ENCODE measurements around the gene HS3ST4. TPM values are rescaled to one million over a fixed set of nuclear protein-coding genes. Genes with fewer than 3 reads are reported as not detected.

Gene HS3ST4
- total RNA-seq, 6 experiments from 2014 or later, result not detected

GRCh38 chr16:26161461-26162180 lies 469.9 kb downstream of the HS3ST4 start:
- no peaks in the 10 kb centered on the region for H3K4me1 ChIP-seq
- TF ChIP-seq POLR2A (IDR thresholded peaks at IDR 0.05), result no peak
- no peak for TF ChIP-seq CTCF (IDR thresholded peaks at IDR 0.05)
- ATAC-seq, result no peak
- intact Hi-C loops (cut with DNase I), result no loop called here
- no peak overlapping the region for H3K27ac ChIP-seq
- WGBS (ENCODE audit: insufficient coverage, low coverage, low lambda C conversion rate, missing lambda C conversion rate), result 62% methylated on average over 5 of the region's 7 CpGs
- H3K4me3 ChIP-seq, result no peak overlapping the region
- no peak for DNase-seq
- no peaks in the 10 kb centered on the region for H3K36me3 ChIP-seq
- no peaks in the 10 kb centered on the region for H3K27me3 ChIP-seq
- H3K9me3 ChIP-seq, result no peaks in the 10 kb centered on the region

- H3K4me1 ChIP-seq, result no peaks in the 10 kb centered on the region
- no peaks in the 10 kb centered on the region for H3K9me3 ChIP-seq
- ATAC-seq (no peak), DNase-seq (no peak)
- no peak overlapping the region for H3K4me3 ChIP-seq
- H3K27ac ChIP-seq, result no peak overlapping the region
- intact Hi-C loops (cut with DNase I), result no loop called here
- H3K27me3 ChIP-seq, result no peaks in the 10 kb centered on the region
- H3K36me3 ChIP-seq, result no peaks in the 10 kb centered on the region
- no peak for TF ChIP-seq CTCF (IDR thresholded peaks at IDR 0.05)
- TF ChIP-seq POLR2A (IDR thresholded peaks at IDR 0.05), result no peak
- WGBS (ENCODE audit: insufficient coverage, low coverage, low lambda C conversion rate, missing lambda C conversion rate), result 90% methylated on average over 3 of the region's 3 CpGs
These were observed 477.7 kb downstream of the HS3ST4 start for GRCh38 chr16:26169473-26169872.

GRCh38 chr16:26175944-26176343 lies 484.2 kb downstream of the HS3ST4 start:
- H3K36me3 ChIP-seq, result no peaks in the 10 kb centered on the region
- no peaks in the 10 kb centered on the region for H3K27me3 ChIP-seq
- no peak overlapping the region for H3K4me3 ChIP-seq
- DNase-seq (no peak), ATAC-seq (no peak)
- H3K27ac ChIP-seq, result no peak overlapping the region
- no peaks in the 10 kb centered on the region for H3K9me3 ChIP-seq
- intact Hi-C loops (cut with DNase I), result no loop called here
- TF ChIP-seq POLR2A (IDR thresholded peaks at IDR 0.05) (no peak), CTCF (IDR thresholded peaks at IDR 0.05) (no peak)
- 20% methylated on average over 4 of the region's 4 CpGs for WGBS (ENCODE audit: insufficient coverage, low coverage, low lambda C conversion rate, missing lambda C conversion rate)
- no peaks in the 10 kb centered on the region for H3K4me1 ChIP-seq

GRCh38 chr16:26177438-26177837 lies 485.7 kb downstream of the HS3ST4 start:
- WGBS (ENCODE audit: insufficient coverage, low coverage, low lambda C conversion rate, missing lambda C conversion rate), result 18% methylated on average over 1 of the region's 1 CpG
- Histone ChIP-seq H3K36me3 (no peaks in the 10 kb centered on the region), H3K4me1 (no peaks in the 10 kb centered on the region), H3K27me3 (no peaks in the 10 kb centered on the region), H3K9me3 (no peaks in the 10 kb centered on the region), H3K27ac (no peak overlapping the region), H3K4me3 (no peak overlapping the region)
- no peak for ATAC-seq
- no peak for TF ChIP-seq CTCF (IDR thresholded peaks at IDR 0.05)
- no peak for TF ChIP-seq POLR2A (IDR thresholded peaks at IDR 0.05)
- DNase-seq, result no peak
- intact Hi-C loops (cut with DNase I), result no loop called here
